ENCODE results near the gene BPIFB6.

BPIFB6 gene

GRCh38 chr20:33031531-33031930 is at the start of gene BPIFB6:
TSS of gene BPIFB6 (plus strand) at chr20:33031648. CDS start at chr20:33031648, 0 bp downstream.
- DNase-seq (ENCODE audit: low read depth in 2 of 2, low spot score in 1 of 2), result no peak

GRCh38 chr20:32982617-32983458 is 48.6 kb upstream of the BPIFB6 start:
- no peak for DNase-seq (ENCODE audit: low read depth in 2 of 2, low spot score in 1 of 2)

- no peak for DNase-seq (ENCODE audit: low read depth in 2 of 2, low spot score in 1 of 2)
Observed at GRCh38 chr20:32983459-32984112, 47.9 kb upstream of the BPIFB6 start.

- DNase-seq (ENCODE audit: low read depth in 2 of 2, low spot score in 1 of 2), result no peak
Observed at GRCh38 chr20:32984196-32984595, 47.3 kb upstream of the BPIFB6 start.

- no peak for DNase-seq (ENCODE audit: low read depth in 2 of 2, low spot score in 1 of 2)
Observed at GRCh38 chr20:32984631-32985354, 46.7 kb upstream of the BPIFB6 start.

GRCh38 chr20:32985596-32985995 is 45.9 kb upstream of the BPIFB6 start:
- no peak for DNase-seq (ENCODE audit: low read depth in 2 of 2, low spot score in 1 of 2)

- DNase-seq (ENCODE audit: low read depth in 2 of 2, low spot score in 1 of 2), result no peak
Observed at GRCh38 chr20:32986331-32986966, 45.0 kb upstream of the BPIFB6 start.

- no peak for DNase-seq (ENCODE audit: low read depth in 2 of 2, low spot score in 1 of 2)
Observed at GRCh38 chr20:32987044-32987825, 44.2 kb upstream of the BPIFB6 start.

GRCh38 chr20:32988008-32988407 is 43.4 kb upstream of the BPIFB6 start:
- no peak for DNase-seq (ENCODE audit: low read depth in 2 of 2, low spot score in 1 of 2)

GRCh38 chr20:32989507-32990283 is 41.8 kb upstream of the BPIFB6 start:
- no peak for DNase-seq (ENCODE audit: low read depth in 2 of 2, low spot score in 1 of 2)

- DNase-seq (ENCODE audit: low read depth in 2 of 2, low spot score in 1 of 2), result no peak
Observed at GRCh38 chr20:32990426-32990825, 41.0 kb upstream of the BPIFB6 start.

GRCh38 chr20:32991383-32991782 is 40.1 kb upstream of the BPIFB6 start:
- no peak for DNase-seq (ENCODE audit: low read depth in 2 of 2, low spot score in 1 of 2)

- DNase-seq (ENCODE audit: low read depth in 2 of 2, low spot score in 1 of 2), result no peak
Observed at GRCh38 chr20:32991792-32992641, 39.4 kb upstream of the BPIFB6 start.

GRCh38 chr20:32993496-32994050 is 37.9 kb upstream of the BPIFB6 start:
- DNase-seq (ENCODE audit: low read depth in 2 of 2, low spot score in 1 of 2), result no peak

GRCh38 chr20:32995802-32996201 is 35.6 kb upstream of the BPIFB6 start:
- DNase-seq (ENCODE audit: low read depth in 2 of 2, low spot score in 1 of 2), result no peak

GRCh38 chr20:32997431-32997830 is 34.0 kb upstream of the BPIFB6 start:
- DNase-seq (ENCODE audit: low read depth in 2 of 2, low spot score in 1 of 2), result no peak

- DNase-seq (ENCODE audit: low read depth in 2 of 2, low spot score in 1 of 2), result no peak
Observed at GRCh38 chr20:32999603-33000250, 31.7 kb upstream of the BPIFB6 start.

- DNase-seq (ENCODE audit: low read depth in 2 of 2, low spot score in 1 of 2), result no peak
Observed at GRCh38 chr20:33000802-33001466, 30.5 kb upstream of the BPIFB6 start.
